HL-60 (cell line): ENCODE data around the gene SP140L.

Source experiments
- CTCF ChIP-seq: IDR thresholded peaks from one replicate; pipeline ENCODE4 v1.5.1; 2011; ENCODE audit warnings: low read length, control low read depth, inconsistent platforms; ENCODE audit not compliant: insufficient read depth
- GABPA ChIP-seq: IDR thresholded peaks from 2 replicates; pipeline ENCODE4 v1.6.1; 2012; ENCODE audit warnings: low read depth
- POLR2AphosphoS5 ChIP-seq: IDR thresholded peaks from 2 replicates; pipeline ENCODE4 v1.6.1; 2012; ENCODE audit warnings: low read depth
- SPI1 ChIP-seq: IDR thresholded peaks from 2 replicates; pipeline ENCODE4 v1.6.1; 2012; ENCODE audit warnings: low read depth, mild to moderate bottlenecking, borderline replicate concordance
- TF ChIP-seq, protein P1 (sequence below): IDR thresholded peaks from 2 replicates; pipeline ENCODE4 v1.6.1; 2012; ENCODE audit warnings: low read depth; ENCODE audit not compliant: insufficient replicate concordance

DNA sequence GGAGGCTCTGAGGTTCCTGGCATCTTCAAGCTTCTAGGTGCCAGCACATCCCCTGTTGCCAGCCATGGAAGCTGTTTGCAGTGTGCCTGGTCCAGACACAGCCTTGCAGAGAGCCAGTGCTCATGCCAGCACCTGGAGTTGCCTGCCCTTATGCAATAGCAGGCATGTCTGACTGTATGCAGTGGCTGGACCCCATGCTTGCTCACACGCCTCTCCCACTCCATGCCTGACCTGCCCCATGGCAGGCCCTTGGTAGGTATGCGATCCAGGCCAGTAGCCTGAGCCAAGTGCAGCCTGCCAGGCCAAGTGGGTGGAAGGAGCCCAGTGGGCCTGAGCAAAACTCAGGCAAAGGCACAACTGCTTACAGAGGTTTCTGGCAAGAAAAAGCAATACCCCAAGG lies 19.5 kb upstream of the SP140L start:
- TF ChIP-seq CTCF (no peak), SPI1 (no peak), GABPA (no peak), POLR2AphosphoS5 (no peak)
- TF ChIP-seq, protein P1, sequence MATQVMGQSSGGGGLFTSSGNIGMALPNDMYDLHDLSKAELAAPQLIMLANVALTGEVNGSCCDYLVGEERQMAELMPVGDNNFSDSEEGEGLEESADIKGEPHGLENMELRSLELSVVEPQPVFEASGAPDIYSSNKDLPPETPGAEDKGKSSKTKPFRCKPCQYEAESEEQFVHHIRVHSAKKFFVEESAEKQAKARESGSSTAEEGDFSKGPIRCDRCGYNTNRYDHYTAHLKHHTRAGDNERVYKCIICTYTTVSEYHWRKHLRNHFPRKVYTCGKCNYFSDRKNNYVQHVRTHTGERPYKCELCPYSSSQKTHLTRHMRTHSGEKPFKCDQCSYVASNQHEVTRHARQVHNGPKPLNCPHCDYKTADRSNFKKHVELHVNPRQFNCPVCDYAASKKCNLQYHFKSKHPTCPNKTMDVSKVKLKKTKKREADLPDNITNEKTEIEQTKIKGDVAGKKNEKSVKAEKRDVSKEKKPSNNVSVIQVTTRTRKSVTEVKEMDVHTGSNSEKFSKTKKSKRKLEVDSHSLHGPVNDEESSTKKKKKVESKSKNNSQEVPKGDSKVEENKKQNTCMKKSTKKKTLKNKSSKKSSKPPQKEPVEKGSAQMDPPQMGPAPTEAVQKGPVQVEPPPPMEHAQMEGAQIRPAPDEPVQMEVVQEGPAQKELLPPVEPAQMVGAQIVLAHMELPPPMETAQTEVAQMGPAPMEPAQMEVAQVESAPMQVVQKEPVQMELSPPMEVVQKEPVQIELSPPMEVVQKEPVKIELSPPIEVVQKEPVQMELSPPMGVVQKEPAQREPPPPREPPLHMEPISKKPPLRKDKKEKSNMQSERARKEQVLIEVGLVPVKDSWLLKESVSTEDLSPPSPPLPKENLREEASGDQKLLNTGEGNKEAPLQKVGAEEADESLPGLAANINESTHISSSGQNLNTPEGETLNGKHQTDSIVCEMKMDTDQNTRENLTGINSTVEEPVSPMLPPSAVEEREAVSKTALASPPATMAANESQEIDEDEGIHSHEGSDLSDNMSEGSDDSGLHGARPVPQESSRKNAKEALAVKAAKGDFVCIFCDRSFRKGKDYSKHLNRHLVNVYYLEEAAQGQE, result no peak
